ENCODE data around the gene LRBA.

Gene LRBA

GRCh38 chr4:150261571-150261970 lies 753.5 kb downstream of the LRBA start:
- H3K9ac ChIP-seq (ENCODE audit: low read length) = no peak overlapping the region

DNA sequence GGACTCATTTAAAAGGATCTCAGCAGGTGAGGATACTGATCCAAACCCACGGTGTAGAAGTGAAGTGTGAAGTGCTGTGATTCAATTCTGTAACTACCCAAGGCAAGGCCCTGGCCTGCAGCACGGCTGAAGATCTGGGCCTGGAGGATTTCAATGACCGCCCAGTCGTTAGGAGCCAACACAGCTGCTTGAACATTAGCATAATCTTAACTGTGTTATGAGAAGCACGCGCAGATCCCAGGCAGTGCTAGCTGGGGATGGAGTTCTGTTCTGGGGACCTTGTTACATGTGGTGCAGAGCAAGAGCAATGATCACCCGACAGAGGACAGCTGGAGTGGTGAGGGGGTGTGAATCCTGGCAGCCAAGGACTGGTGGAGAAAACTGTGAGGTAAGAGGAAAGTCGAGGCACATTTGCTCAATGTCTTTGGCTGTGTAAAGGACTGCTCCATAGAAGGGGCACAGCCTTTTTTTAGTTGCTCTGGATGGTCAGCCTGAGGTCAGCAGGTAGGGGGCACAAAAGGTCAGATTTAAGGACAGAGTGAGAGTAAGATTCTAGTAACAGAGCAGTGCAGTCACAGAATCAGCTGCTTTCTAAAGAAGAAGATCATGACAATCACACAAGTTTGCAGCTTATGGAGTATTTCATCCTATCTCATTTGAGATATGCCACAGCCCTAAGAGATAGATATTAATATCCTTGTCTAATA lies 755.1 kb downstream of the LRBA start:
- Histone ChIP-seq H3K4me3 (ENCODE audit: low read length) (no peak overlapping the region), H3K36me3 (ENCODE audit: control insufficient read depth, low read depth, low read length) (no peaks in the 10 kb centered on the region), H3K27ac (ENCODE audit: low read length) (no peak overlapping the region), H3K9ac (ENCODE audit: low read length) (no peak overlapping the region), H3K27me3 (ENCODE audit: control insufficient read depth, insufficient read depth, low read length) (no peaks in the 10 kb centered on the region), H3K9me3 (ENCODE audit: control insufficient read depth, low read depth, low read length) (no peaks in the 10 kb centered on the region), H3K4me1 (ENCODE audit: control insufficient read depth, low read depth, low read length) (peaks cover 10% of the 10 kb centered on the region)

More at GRCh38 chr4:150261571-150261970, 753.5 kb downstream of the LRBA start:
- no peak overlapping the region for H3K27ac ChIP-seq (ENCODE audit: low read length)
- H3K27me3 ChIP-seq (ENCODE audit: control insufficient read depth, insufficient read depth, low read length) = no peaks in the 10 kb centered on the region
- H3K4me1 ChIP-seq (ENCODE audit: control insufficient read depth, low read depth, low read length) = peaks cover 8% of the 10 kb centered on the region
- H3K36me3 ChIP-seq (ENCODE audit: control insufficient read depth, low read depth, low read length) = no peaks in the 10 kb centered on the region
- no peaks in the 10 kb centered on the region for H3K9me3 ChIP-seq (ENCODE audit: control insufficient read depth, low read depth, low read length)
- H3K4me3 ChIP-seq (ENCODE audit: low read length) = no peak overlapping the region

DNA sequence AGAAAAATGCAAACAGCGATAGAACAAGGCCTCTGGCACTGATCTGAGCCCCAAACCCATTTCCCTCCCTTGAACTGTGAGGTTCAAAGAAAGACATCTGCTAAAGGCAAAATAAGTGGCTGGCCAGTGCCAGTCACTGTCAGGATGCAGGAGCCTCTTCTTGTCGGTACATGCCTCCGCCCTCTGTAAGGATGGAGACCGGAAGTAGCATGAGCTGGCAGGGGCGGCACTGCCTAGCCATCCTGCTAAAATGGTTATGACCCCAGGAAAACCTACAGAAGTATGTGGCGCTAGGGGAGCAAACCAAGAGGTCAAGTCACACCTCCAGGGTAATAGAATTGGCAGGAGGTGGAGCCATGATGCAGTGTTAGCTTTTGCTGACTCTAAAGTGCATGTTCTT lies 756.5 kb downstream of the LRBA start:
- H3K4me3 ChIP-seq (ENCODE audit: low read length) = no peak overlapping the region
- H3K9me3 ChIP-seq (ENCODE audit: control insufficient read depth, low read depth, low read length) = no peaks in the 10 kb centered on the region
- no peaks in the 10 kb centered on the region for H3K27me3 ChIP-seq (ENCODE audit: control insufficient read depth, insufficient read depth, low read length)
- no peaks in the 10 kb centered on the region for H3K36me3 ChIP-seq (ENCODE audit: control insufficient read depth, low read depth, low read length)
- H3K9ac ChIP-seq (ENCODE audit: low read length) = no peak overlapping the region
- H3K4me1 ChIP-seq (ENCODE audit: control insufficient read depth, low read depth, low read length) = peaks cover 10% of the 10 kb centered on the region
- no peak overlapping the region for H3K27ac ChIP-seq (ENCODE audit: low read length)

DNA sequence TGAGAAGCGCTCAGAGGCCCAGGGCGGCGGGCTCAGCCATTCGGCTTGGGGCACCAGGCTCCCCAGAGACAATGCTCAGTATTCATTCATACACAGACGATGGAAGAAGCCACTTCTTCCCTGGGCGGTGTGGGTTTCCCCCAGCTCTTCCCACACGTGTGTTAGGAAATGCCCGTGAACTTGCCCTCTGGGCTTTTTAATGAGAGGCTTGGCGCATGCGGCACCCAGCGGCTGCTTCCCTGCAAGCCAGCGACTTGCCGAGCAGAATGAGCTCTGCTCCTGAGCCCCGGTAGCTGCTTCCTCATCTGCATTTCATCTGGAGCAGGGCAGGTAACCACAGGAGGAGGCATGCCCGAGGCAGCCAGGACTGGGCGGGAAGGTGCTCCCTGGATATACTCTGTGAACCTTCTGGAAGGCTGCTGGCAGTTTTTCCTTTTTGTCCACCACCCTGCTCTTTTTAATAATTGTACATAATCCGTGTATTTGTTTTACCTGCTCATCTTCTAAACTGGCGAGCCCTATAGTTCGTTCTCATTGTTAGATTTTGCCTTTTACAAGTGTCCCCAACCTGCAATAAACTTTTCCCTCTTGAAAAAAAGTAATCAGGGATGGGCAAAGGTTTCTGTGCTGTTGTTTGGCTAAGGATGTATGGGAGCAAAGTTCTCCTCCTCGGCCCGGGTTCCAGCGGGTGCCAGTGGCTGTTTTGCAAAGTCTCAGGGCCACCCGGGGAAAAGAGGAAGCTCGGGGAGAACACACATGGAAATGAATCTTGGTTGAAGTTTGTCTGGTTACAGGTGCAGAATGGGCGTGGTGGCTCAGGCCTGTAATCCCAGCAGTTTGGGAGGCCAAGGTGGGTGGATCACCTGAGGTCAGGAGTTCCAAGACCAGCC lies 758.0 kb downstream of the LRBA start:
- Histone ChIP-seq H3K27ac (ENCODE audit: low read length) (no peak overlapping the region), H3K9ac (ENCODE audit: low read length) (no peak overlapping the region), H3K4me3 (ENCODE audit: low read length) (no peak overlapping the region)

GRCh38 chr4:150256225-150256620 lies 758.9 kb downstream of the LRBA start:
- H3K27me3 ChIP-seq (ENCODE audit: control insufficient read depth, insufficient read depth, low read length) = no peaks in the 10 kb centered on the region
- no peak overlapping the region for H3K4me3 ChIP-seq (ENCODE audit: low read length)
- H3K9ac ChIP-seq (ENCODE audit: low read length) = no peak overlapping the region
- no peaks in the 10 kb centered on the region for H3K36me3 ChIP-seq (ENCODE audit: control insufficient read depth, low read depth, low read length)
- H3K9me3 ChIP-seq (ENCODE audit: control insufficient read depth, low read depth, low read length) = no peaks in the 10 kb centered on the region
- H3K4me1 ChIP-seq (ENCODE audit: control insufficient read depth, low read depth, low read length) = peaks cover 10% of the 10 kb centered on the region
- H3K27ac ChIP-seq (ENCODE audit: low read length) = no peak overlapping the region

More for the DNA sequence above, 758.0 kb downstream of the LRBA start:
- Histone ChIP-seq H3K4me1 (ENCODE audit: control insufficient read depth, low read depth, low read length) (peaks cover 10% of the 10 kb centered on the region), H3K27me3 (ENCODE audit: control insufficient read depth, insufficient read depth, low read length) (no peaks in the 10 kb centered on the region), H3K36me3 (ENCODE audit: control insufficient read depth, low read depth, low read length) (no peaks in the 10 kb centered on the region), H3K9me3 (ENCODE audit: control insufficient read depth, low read depth, low read length) (no peaks in the 10 kb centered on the region)

DNA sequence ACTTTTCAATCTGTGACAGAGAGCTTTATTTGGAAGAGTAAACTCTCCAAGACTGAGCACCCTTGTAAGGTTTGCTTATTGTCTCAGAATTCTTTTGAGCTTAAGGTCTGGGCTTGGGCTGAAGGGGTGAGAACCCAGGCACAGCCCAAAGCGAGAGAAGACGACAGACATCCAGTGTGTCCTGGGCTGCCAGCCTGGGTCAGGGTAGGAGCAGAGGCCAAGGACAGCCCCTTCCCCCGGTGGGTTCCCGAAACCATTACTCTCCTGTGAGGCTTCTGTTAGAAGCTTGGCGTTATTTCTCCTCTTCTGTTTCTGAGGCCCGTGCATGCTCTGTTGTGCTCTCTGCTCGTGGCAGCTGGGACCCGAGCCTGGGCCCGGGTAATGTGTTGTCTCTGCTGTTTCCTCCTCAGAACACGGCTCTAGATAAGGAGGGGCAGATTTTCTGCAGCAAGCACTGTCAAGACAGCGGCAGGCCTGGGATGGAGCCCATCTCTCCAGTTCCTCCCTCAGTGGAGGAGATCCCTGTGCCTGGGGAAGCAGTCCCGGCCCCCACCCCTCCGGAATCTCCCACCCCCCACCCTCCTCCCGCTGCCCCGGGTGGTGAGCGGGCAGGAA lies 759.4 kb downstream of the LRBA start:
- Histone ChIP-seq H3K27ac (ENCODE audit: low read length) (no peak overlapping the region), H3K27me3 (ENCODE audit: control insufficient read depth, insufficient read depth, low read length) (no peaks in the 10 kb centered on the region), H3K4me3 (ENCODE audit: low read length) (no peak overlapping the region), H3K9me3 (ENCODE audit: control insufficient read depth, low read depth, low read length) (no peaks in the 10 kb centered on the region), H3K4me1 (ENCODE audit: control insufficient read depth, low read depth, low read length) (peaks cover 10% of the 10 kb centered on the region), H3K36me3 (ENCODE audit: control insufficient read depth, low read depth, low read length) (no peaks in the 10 kb centered on the region), H3K9ac (ENCODE audit: low read length) (no peak overlapping the region)

DNA sequence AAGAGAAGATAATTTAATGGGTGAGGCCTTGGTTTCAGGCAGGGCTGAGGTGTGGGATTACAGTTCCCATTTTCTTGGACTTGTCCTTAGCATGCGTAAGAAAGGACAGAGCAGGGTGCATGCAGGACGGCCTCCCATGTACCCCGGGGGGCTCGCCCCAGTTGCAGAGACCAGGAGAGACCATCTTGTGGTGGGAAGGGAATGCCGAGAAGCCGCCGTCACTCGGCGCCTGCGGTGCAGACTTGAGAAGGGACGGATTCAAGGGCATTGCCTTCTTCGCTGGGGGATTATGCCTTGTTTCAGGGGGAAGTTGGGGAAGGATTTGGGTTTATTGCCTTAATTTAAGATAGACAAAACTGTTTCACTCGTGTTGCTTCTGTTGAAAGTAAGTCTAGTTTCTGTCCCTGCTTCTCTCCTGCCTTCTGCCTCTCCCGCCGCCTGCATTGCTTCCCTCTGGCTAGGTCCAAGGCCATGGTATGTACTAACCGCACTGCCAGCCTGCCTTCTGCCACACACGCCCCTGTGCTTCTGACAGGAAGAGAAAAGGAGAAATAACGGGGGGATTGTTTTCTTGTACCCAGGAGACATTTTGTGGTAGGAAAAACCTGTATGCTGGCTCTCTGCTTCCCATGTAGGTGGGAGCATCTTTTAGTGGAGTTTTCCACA lies 761.0 kb downstream of the LRBA start:
- Histone ChIP-seq H3K4me3 (ENCODE audit: low read length) (no peak overlapping the region), H3K27ac (ENCODE audit: low read length) (no peak overlapping the region), H3K4me1 (ENCODE audit: control insufficient read depth, low read depth, low read length) (peaks cover 10% of the 10 kb centered on the region), H3K9ac (ENCODE audit: low read length) (no peak overlapping the region), H3K36me3 (ENCODE audit: control insufficient read depth, low read depth, low read length) (no peaks in the 10 kb centered on the region), H3K9me3 (ENCODE audit: control insufficient read depth, low read depth, low read length) (no peaks in the 10 kb centered on the region), H3K27me3 (ENCODE audit: control insufficient read depth, insufficient read depth, low read length) (no peaks in the 10 kb centered on the region)

DNA sequence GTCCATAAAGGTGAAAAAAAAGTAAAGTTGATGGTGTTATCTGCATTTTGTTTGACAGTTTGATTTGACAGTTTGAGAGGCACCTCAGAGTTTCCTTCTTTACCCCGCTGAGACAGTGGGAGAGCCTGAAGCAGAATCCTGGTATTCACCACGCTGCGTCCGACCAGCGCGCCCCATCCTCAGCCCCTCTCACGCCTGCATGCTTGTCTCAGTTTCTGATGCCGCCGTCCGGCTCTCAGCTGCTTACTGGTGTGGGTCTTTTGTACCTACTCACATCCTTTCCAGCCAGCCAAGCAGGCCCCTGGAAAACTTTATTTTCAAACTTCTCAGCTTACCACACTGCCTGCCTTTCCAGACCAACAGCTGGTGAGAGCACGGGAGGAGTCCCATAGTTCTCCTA lies 761.7 kb downstream of the LRBA start:
- no peak overlapping the region for H3K4me3 ChIP-seq (ENCODE audit: low read length)

DNA sequence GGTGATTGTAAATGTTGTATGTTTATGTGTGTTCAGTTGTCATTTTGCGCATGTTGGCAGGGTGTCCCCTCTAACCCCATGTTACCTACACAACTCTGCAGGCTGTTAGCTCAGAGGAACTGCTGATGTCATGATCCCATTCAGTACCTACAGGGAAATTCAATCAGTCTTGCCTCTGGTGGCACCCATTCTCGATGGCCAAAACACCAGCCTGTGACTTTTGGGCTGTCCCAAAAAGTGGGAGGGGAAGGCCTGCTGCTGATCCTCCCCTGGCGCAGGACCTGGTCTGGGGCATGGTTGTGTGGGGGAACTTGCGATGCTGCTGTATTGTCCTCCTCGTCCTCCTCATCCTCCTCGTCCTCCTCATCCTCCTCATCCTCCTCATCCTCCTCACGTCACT lies 762.3 kb downstream of the LRBA start:
- Histone ChIP-seq H3K27me3 (ENCODE audit: control insufficient read depth, insufficient read depth, low read length) (no peaks in the 10 kb centered on the region), H3K27ac (ENCODE audit: low read length) (no peak overlapping the region), H3K36me3 (ENCODE audit: control insufficient read depth, low read depth, low read length) (no peaks in the 10 kb centered on the region), H3K4me3 (ENCODE audit: low read length) (no peak overlapping the region), H3K4me1 (ENCODE audit: control insufficient read depth, low read depth, low read length) (peaks cover 10% of the 10 kb centered on the region), H3K9me3 (ENCODE audit: control insufficient read depth, low read depth, low read length) (no peaks in the 10 kb centered on the region), H3K9ac (ENCODE audit: low read length) (no peak overlapping the region)

More for the DNA sequence above, 761.7 kb downstream of the LRBA start:
- H3K27ac ChIP-seq (ENCODE audit: low read length) = no peak overlapping the region
- no peaks in the 10 kb centered on the region for H3K27me3 ChIP-seq (ENCODE audit: control insufficient read depth, insufficient read depth, low read length)
- no peaks in the 10 kb centered on the region for H3K9me3 ChIP-seq (ENCODE audit: control insufficient read depth, low read depth, low read length)
- H3K4me1 ChIP-seq (ENCODE audit: control insufficient read depth, low read depth, low read length) = peaks cover 10% of the 10 kb centered on the region
- no peaks in the 10 kb centered on the region for H3K36me3 ChIP-seq (ENCODE audit: control insufficient read depth, low read depth, low read length)
- no peak overlapping the region for H3K9ac ChIP-seq (ENCODE audit: low read length)

GRCh38 chr4:150252306-150252705 lies 762.8 kb downstream of the LRBA start:
- Histone ChIP-seq H3K9me3 (ENCODE audit: control insufficient read depth, low read depth, low read length) (no peaks in the 10 kb centered on the region), H3K36me3 (ENCODE audit: control insufficient read depth, low read depth, low read length) (no peaks in the 10 kb centered on the region), H3K27ac (ENCODE audit: low read length) (no peak overlapping the region), H3K9ac (ENCODE audit: low read length) (no peak overlapping the region), H3K4me3 (ENCODE audit: low read length) (no peak overlapping the region), H3K27me3 (ENCODE audit: control insufficient read depth, insufficient read depth, low read length) (no peaks in the 10 kb centered on the region), H3K4me1 (ENCODE audit: control insufficient read depth, low read depth, low read length) (peaks cover 9% of the 10 kb centered on the region)

DNA sequence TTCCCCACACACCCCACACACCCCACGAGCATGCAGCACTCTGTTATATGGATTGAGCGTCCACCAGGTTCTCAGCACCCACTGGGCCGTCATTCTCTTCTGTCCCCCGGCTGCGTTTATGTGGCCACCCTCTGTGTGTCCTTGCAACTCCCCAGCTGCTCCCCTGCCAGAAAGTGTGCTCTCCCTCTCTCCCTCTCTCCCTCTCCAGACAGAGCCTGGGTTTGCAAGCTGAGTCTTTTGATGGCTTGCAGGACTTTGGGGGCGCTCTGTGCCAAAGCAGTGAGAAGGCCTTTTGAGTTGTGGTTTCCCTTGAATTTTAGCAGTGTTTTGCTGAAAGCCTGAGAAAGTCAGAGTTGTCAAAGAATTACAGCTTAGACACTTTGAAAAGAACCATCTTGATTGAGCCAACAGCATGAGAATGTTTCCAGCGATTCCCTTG lies 763.3 kb downstream of the LRBA start:
- Histone ChIP-seq H3K9me3 (ENCODE audit: control insufficient read depth, low read depth, low read length) (no peaks in the 10 kb centered on the region), H3K9ac (ENCODE audit: low read length) (no peak overlapping the region), H3K27ac (ENCODE audit: low read length) (no peak overlapping the region), H3K4me3 (ENCODE audit: low read length) (no peak overlapping the region), H3K27me3 (ENCODE audit: control insufficient read depth, insufficient read depth, low read length) (no peaks in the 10 kb centered on the region), H3K36me3 (ENCODE audit: control insufficient read depth, low read depth, low read length) (no peaks in the 10 kb centered on the region), H3K4me1 (ENCODE audit: control insufficient read depth, low read depth, low read length) (peaks cover 4% of the 10 kb centered on the region)
